GM18508 (cell line): ENCODE results near the gene MIB2.
"Not testable (repeated sequence)": the region's sequence is repeated elsewhere in the genome, so short reads cannot be mapped to it uniquely, and the experiment has no call there.

Experiments
- ATAC-seq: cut with Tn5 transposase; IDR thresholded peaks from one replicate; pipeline ENCODE4 v1.9.1; 2021; ENCODE audit warnings: moderate number of reproducible peaks; ENCODE audit not compliant: insufficient read depth, unreplicated experiment

The MIB2 gene

DNA sequence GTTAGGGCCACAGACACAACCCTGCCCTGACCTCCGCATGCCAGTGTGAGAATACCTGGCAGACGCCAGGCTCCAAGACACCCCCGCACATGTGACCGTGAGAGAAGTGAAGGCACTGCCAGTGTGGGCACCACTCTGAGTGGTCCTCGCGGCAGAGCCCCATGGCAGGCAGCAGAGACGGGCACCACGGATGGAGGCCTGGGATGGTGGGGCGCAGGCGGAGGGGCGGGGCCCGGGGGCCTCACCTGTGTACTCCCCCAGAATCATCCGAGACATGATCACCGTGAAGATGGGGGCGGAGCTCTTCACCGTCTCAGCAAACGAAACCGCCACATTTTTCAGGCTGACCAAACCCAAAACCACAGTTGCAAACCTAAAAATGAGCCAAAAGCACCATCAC, 59.9 kb downstream of the MIB2 start:
- ATAC-seq = not testable (repeated sequence)

DNA sequence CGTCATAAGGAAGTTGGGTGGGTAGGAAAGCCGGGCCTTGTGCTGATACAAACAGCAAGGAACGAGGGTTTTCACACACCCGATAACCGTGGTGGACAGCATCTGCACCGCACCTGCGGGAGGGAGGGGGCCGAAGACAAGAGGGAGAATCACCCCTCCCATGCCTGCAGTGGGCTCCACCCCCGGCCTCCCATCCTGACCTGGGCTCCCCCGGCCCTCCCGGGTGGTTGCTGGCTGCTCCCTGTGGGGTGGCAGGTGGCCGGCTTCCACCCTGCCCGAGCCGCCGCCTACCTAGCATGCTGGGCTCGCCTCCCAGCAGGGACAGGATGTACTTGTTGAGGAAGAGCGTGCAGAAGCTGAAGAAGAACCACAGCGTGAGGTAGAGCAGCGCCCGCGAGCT, 60.8 kb downstream of the MIB2 start:
- ATAC-seq = not testable (repeated sequence)

DNA sequence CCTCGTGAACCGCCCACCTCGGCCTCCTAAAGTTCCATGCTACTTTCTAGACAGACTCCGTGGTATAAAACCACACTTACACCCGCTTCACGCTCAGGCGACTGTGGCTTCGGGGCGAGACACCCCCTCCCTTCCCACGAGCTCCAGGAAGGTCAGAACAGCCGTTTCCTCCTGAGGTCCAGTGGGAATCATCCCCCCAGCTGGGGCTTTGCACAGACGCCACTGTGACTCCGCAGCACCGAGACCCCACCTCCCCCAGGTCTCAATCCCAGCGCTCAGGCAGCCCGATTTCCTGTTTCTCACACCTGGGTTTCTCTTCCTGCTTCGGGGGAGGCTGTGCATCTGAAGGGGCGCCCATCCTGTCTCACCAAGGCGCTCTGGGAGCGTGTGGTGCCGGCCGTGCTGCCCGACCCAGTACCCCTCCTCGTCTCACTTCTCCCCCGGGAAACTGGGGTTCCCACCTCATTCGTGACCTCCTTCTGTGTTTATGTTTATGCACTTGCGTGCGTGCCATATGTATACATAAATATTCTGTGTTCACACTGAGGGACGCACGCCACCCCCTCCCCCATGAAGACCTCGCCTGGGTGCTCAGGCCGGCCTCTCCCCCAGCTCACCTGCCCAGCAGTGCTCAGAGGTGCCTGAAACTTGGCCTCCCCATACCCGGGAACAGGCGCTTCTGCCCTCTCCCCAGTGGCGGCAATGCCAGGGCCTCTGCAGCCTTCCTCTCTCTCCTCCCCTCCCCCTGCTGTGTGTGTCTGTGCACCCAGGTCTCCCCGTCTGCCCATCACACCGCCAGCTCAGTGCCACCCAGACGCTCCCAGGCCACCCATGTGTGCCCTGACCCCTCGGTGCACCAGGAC, 62.6 kb downstream of the MIB2 start:
- ATAC-seq = no peak

DNA sequence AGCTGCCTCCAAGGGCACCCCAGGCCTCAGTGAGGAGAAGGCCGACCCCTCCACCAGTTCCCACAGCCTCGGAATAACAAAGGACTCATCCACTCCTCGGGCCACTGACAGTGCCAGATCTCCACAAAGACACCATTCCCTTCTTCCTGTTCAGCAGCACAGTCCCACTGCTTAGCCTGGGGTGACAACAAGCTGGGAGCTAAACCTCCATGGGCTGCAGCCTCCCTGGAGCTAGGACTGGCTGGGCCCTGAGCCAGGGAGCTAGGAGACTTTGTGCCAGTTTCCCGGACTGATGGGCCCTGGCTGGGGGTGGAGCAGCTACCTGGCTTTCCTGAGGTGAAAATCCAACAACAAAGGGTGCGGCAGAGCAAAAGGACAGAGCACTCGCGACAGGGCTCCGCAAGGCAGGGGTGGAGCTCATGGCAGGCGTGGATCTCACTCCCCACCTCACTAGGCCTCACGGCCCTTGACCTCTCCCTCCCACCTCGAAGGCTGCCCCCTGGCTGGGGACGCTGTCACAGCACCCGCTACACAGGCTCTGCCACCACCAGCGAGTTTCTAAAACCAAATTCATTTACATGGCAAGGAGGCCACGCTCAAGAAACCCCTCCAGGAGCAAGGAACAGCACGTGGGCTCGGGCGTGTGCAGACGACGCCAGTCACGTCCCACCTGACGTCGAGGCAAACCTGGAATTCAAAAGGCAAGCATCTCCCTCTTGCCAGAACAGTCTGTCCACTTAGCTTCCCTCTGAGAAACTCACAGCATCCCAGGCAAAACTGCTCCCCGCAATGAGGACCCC, 63.5 kb downstream of the MIB2 start:
- ATAC-seq = no peak
